CD4-positive, alpha-beta T cell treated with Interleukin-12 subunit alpha and Interleukin-12 subunit beta, for 1 hour (primary cell): ENCODE measurements around the gene NRXN3.
"Not testable (repeated sequence)": the region's sequence is repeated elsewhere in the genome, so short reads cannot be mapped to it uniquely, and the experiment has no call there.

ENCODE experiments used
- DNase-seq: peaks from one replicate; pipeline ENCODE4 v3.0.0-alpha.2; 2020

NRXN3 gene

GRCh38 chr14:79098324-79098723 lies 928.2 kb downstream of the NRXN3 start:
- DNase-seq: no peak

GRCh38 chr14:79100578-79100977 lies 930.4 kb downstream of the NRXN3 start:
- DNase-seq: no peak

GRCh38 chr14:79101388-79101787 lies 931.2 kb downstream of the NRXN3 start:
- no peak for DNase-seq

DNA sequence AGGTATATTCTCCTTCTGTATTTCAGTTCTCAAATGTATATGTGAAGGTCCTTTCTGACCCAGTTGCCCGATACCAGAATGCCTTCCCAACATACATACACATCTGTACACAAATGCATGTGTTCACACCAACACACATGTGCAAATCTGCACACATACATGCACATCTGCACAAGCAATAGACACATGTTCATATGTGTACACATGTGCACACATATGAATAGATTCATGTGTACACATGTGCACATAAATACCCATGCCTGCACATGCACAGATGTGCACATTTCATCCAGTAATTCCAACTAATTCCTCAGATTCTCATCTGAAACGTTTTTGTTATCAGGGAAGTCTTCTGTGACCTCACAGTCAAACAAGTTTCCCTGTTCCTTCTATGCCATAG lies 933.6 kb downstream of the NRXN3 start:
- DNase-seq: no peak

DNA sequence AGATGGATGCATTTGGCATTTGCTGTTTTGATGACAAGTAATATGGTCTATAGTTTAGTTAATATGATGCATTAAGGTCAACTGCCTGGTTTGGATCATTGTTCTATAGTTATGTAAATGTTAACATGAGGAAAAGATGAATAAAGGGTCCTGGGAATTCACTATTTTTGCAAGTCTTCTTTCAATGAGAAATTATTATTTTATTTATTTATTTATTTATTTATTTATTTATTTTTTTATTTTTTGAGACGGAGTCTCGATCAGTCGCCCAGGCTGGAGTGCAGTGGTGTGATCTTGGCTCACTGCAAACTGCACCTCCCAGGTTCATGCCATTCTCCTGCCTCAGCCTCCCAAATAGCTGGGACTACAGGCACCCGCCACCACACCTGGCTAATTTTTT lies 940.4 kb downstream of the NRXN3 start:
- DNase-seq: not testable (repeated sequence)

DNA sequence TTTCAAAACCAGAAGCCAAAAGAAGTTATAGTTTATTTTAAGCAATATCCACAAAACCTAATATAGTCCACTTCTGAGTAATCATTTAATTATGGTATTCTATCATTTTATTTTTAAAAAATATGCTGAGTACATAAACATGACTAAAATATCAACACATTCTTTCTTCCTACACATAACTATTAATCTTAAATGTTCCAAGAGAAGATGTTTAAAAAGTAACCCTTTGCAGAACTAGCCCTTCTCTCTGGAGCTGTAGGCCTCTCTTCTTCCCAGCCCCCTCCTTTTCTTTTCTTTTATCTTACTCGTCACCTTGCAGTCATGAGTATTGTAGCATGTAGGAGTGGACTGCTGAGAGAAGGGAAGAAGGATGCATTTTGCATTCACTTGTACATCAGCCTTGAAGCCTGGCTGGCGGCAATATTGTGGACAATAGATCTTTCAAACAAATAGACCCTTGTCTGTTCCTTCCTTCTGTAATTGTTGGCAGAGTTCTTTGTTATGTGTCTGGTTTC lies 941.9 kb downstream of the NRXN3 start:
- no peak for DNase-seq

DNA sequence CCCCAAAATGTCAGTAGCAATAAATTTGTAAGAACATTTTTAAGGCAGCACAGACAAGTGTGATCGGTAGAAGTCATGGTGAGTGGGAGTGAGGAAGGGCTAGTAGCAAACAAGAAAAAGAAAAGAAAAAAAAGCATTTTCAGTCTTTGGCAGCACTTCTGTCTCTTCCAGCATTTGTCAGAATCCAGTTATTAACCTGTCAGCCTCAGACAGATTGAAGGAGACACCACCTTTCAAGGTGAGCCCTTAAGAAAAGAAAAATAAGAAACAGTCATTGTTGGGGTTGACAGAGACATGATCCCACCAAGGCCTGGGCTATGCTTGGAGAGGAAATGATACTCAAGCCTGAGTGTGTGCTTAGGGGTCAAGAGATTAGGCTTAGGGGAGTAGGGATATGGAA lies 947.4 kb downstream of the NRXN3 start:
- no peak for DNase-seq

GRCh38 chr14:79118291-79118690 lies 948.1 kb downstream of the NRXN3 start:
- no peak for DNase-seq

DNA sequence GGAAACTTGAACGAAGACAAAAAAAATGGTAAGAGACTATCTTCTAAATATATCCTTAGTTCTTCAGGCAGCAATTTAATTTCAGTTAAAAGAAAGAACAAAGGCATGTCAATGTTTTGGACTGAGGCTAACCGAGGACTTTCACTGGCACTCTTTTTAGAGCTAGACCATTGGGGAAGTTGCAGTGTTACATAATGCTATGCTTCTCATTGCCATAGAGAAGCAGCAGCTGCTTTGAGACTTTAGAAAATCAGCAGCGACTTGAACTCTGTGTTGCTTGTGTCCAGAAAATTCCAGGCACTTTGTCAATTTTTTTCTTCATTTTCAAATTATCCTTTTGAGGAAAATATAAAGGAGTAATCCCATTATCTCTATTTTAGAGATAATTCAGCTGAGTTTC lies 964.2 kb downstream of the NRXN3 start:
- DNase-seq: no peak

DNA sequence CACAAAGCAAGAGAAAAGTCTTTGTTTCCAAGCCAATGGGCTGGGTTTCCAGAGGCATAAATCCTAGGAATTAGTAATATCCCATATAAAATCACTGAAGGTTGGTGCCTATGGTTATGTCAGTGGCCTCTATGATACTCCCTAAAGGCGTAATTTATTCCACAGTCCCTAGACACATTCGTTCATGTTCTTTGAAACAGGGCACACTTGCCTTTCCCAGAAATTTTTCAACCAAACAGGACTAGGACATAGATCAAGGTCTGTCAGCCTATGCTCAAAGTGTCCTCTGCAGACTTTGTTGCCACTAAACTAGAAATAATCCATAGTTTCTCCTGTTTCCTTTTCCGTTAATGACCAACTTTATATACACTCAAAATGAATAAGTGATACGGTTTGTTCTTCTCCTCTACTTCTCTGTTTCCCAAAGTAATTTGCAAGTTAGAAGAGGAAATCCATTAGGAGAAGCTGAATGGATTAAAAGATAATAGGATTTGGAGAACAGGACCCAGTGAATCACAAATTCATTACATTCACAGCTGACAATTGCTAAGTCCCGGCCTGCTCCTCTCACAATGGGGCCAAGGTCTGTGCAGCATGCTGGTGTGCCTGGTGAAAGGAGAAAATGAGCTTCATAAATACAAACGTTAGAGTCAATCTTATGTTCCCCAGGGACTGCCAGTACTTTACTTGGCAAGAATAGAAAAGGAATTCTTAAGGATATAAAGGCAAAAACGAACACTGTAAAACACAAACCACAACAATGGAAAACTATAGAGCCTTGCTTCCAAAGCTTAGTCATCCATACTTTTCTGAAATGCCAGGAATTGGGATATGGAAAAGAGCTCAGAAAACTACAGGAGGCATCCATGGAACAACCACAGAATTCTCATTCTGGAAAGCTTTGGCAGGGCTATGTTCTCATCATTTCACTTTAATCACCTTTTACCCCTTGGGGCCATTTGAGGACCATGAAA lies 966.2 kb downstream of the NRXN3 start:
- DNase-seq: no peak

- DNase-seq: no peak
Measured at GRCh38 chr14:79137045-79137430, 966.9 kb downstream of the NRXN3 start.

DNA sequence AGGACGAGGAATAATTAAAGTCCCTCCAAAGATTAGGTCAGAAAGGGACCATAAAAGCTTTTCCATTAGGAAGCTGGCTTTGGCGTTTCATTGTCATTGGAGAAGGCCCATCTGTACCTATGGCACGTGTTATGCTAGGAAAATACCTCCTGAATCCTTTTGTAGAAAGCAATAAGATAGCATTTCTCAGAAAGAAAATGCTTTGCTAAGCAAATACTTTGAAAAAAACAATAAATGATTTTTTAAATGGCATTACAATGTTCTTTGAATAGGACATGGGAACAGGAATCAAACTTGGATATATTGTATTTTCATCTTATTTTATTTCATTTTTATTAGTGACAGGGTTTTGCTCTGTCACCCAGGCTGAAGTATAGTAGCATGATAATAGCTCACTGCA lies 967.7 kb downstream of the NRXN3 start:
- DNase-seq: no peak

DNA sequence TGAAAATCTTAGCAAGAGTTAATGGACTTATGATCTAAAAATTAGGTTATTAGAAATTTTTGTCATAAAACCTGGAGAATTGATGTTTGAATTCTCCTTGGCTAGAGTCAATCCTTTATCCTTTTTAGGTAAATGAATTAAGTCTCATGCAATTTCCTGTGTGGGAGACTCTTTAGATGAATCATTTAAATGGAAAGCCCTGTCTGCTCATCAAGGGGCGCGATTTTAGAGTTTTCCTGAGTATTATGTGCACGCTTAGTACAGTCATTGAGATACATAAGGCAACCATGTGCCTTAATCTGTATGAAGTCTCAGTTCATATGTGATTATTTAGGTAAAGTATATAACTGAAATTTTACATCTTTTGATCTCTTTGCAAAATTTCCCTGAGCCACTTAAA lies 974.7 kb downstream of the NRXN3 start:
- no peak for DNase-seq

DNA sequence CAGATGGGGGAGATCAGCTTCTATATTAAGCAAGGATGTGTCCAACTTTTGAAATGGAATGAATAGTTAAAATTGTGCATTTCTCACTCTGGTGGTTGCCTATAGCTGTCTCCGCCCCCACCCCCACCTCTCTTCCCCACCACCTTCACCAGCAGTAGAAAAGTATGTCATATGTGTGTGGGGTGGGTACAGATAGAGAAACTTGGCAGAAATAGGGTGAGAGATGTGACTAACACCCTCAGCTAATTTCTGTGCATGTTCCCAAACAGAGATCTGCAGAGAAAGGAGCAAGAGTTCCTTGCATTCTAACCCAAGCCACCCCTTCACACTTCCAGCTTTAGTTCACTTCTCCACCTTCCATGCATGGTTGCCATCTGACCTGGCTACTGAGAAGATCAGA lies 980.1 kb downstream of the NRXN3 start:
- DNase-seq: no peak

DNA sequence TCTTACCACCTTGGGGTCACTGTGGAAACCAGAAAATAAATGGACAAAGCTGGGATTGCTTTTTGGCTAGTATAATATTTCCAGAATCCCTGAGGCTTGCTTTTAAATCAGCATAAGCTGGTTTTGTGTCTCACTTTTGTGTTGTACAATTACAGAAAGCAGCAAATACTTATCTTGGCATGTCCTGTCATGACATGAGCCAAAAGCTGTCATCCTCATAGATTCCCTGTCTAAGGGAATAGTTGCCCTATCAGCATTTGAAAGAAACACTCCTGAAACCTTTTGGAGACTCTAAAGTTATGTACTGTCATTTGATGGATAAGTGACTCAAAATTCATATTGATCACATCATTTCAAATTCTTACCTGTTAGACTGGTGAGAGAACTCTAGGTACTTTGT lies 987.2 kb downstream of the NRXN3 start:
- DNase-seq: no peak

DNA sequence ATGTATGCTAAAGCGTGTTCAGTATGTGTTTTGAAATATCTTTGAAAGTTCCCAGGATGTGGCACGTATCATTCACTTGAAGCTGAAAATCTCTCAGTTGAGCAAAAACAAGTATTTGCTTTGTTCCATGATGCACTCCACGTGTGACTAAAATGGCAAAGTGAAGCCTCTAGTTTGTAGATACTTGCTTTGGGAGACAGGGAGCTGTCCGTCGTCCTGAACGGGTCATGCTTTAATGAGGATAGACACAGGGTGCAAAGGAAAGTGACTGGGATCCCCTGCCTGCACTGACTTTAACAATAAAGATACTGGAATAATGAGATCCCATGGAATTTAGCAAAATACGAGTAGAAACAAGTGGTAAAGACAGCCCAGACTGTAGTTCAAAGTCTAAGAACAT lies 991.4 kb downstream of the NRXN3 start:
- no peak for DNase-seq

GRCh38 chr14:79162833-79163232 lies 992.7 kb downstream of the NRXN3 start:
- no peak for DNase-seq

DNA sequence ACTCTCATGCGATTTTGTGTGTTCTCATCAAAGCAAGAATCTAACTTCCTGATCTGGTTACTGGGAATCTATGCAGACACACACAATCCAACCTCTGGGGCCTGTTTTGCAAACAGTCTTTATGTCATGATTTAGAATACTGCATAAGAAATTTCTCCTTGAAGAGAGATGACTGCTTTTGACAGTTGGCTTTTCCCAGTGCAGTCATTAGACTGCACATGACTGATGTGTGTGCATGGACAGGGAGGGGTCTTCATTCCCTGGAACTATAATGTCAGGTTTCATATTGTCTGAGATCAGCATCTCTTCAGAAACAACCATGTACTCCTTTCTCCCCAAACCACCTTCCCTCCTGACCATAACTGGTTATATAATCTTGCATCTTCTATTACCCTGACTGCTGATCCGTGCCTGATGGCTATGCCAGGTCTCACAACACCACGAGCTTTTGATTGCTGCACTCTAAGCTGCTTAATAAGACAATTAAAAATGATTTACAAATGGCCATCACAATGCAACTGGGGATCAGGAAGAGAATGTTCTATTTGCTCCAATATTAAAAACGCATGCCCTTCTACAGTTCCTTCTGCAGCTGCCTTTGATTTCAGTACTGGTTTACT lies 995.4 kb downstream of the NRXN3 start:
- no peak for DNase-seq

DNA sequence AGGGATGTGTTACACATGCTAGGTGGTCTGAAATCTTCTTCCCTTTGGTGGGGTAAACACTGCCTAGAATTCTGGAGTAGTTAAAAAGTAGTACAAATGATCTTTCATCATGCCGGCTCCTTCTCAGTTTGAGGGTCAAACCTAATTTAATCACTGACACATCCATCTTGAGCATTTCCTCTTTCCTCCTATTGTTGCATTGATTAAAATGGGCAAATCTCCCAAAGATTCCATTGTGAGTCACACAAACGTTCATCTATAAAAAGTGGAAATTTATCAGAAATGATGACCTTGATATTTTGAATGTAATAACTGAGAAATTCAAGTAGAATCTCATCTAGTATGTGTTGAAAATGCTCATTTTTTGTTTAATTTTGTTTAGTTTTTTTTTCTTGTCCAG lies 996.0 kb downstream of the NRXN3 start:
- no peak for DNase-seq

GRCh38 chr14:79167957-79168356 lies 997.8 kb downstream of the NRXN3 start:
- no peak for DNase-seq

DNA sequence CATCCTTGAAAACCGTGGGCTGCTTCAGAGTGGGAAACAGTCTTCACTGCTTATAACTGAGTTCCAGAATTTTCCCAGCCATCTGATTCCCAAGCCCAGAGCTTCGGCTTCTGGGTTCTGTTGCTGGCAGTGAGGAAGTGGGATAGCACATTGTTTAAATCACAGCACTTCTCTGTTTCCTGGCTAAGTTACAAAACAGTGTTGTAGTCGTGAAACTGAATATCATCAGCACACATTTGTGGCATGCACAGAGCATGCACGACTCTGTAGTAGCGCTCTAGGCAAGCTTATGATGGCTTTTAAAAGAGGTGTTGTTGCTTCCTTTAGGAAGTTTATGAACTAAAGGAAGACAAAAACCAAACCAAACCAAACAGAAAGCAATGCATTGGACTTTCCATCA lies 1005.5 kb downstream of the NRXN3 start:
- no peak for DNase-seq

GRCh38 chr14:79177106-79177505 lies 1006.9 kb downstream of the NRXN3 start:
- DNase-seq: no peak

GRCh38 chr14:79178719-79179118 lies 1008.5 kb downstream of the NRXN3 start:
- no peak for DNase-seq

DNA sequence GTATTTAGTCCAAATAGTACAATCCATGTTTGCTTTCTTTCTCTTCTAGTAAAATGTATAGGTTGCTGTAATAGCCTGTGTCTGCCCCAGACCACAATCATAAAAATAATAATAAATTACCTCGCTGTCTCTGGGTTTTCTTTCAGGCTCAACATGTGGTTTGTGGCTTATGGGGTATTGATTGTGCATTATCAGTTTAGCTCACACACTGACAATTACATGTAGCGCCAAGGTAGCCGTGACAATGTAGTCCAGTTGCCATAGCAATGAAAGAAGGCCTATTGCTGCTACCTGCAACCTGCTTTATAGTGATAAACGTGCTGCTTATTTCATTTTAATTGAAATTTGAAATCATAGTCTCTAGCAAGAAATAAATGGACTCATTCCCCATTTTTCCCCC lies 1009.8 kb downstream of the NRXN3 start:
- no peak for DNase-seq
